Renal cortical epithelial cell (primary cell): Measurements from ENCODE around the gene SEMA3G. TPM values are rescaled to one million over a fixed set of nuclear protein-coding genes. Genes with fewer than 3 reads are reported as not detected.

Experiments used
- DNase-seq: peaks from one replicate; pipeline ENCODE4 v3.0.0-alpha.2; 2011; ENCODE audit warnings: low read depth
- total RNA-seq: library from RNA; depleted of rRNA; stranded (reverse); fragments of >200 nt; gene quantifications from 2 replicates; pipeline ENCODE4 v1.2.3, GENCODE V29; 2014

The SEMA3G gene
- total RNA-seq, 1 donor from 2014 or later: 0.05 TPM

- no peak for DNase-seq
Measured at GRCh38 chr3:52439426-52440248, 5.3 kb downstream of the SEMA3G start.

DNA sequence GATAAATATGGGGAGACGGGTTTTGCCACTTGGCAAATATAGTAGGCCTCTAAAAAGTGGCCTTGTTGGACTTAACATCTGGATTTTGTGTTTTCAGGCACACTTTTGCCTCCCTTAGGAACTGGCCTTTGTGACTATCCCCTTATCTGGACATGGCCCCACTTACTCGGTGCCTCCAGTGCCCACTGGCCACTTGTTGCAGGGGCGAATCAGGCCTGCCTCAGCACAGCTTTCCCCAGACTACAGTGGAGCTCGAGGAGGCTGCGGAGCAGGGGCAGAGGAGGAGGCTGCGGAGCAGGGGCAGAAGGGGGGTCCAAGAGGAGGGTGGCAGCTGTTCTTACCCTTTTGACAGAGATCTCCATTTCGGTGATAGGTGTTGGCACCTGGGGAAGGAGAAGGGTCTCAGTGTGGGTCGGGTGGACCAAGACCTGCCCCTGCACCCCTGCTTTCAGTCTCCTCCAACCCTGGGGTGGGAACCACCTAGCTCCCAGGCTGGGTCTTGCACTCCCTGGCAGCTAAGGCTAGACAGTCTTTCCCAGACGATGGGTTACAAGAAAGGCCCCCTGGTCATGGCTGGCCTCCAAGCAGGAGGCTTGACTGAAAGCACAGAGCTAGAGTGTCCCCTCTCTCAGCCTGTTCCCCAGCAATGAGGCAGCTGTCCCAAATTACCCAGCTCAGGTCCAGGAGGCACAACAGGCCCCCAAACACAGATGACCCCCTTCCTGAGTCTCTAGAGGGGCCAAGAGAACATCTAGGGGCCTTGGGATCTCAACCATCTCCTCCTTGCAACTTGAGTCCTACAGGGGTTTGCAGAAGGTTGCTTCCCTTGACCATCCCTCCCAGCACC, 6.1 kb downstream of the SEMA3G start:
- DNase-seq: no peak

GRCh38 chr3:52438104-52438376, 6.9 kb downstream of the SEMA3G start:
- DNase-seq: no peak

GRCh38 chr3:52437326-52438103, 7.4 kb downstream of the SEMA3G start:
- DNase-seq: no peak

GRCh38 chr3:52436500-52437149, 8.3 kb downstream of the SEMA3G start:
- DNase-seq: no peak

- no peak for DNase-seq
Measured at GRCh38 chr3:52435246-52436101, 9.4 kb downstream of the SEMA3G start.

DNA sequence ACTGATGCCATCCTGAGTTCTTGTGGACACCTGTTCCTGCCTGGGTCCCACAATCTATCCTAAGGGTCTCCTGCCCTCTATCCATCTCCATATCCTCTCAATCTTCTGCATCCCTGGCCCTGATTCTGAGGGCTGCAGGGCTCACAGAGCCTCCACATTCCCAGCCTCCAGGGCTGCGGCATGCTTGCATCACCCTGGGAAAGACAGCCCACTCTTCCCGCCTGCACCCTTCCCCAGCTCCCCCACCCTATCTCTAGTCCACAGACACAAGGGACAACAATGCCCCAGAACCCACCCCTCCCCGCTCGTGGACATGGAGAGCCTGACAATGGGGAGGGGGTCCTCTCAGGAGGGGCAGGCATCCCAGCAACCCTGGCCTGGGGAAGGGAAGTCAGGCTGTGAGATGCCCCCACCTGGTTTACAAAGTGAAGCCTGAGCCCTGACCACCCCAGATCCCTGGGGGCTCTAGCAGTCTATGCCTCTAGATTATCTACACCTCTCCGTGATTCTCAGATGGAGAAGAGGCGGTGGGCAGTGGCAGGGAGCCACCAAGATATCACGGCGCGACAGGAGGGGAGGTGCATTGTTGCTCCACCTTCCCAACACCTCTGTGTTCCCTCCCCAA, 10.3 kb downstream of the SEMA3G start:
- DNase-seq: no peak

- DNase-seq: no peak
Measured at GRCh38 chr3:52433996-52434479, 10.9 kb downstream of the SEMA3G start.

DNA sequence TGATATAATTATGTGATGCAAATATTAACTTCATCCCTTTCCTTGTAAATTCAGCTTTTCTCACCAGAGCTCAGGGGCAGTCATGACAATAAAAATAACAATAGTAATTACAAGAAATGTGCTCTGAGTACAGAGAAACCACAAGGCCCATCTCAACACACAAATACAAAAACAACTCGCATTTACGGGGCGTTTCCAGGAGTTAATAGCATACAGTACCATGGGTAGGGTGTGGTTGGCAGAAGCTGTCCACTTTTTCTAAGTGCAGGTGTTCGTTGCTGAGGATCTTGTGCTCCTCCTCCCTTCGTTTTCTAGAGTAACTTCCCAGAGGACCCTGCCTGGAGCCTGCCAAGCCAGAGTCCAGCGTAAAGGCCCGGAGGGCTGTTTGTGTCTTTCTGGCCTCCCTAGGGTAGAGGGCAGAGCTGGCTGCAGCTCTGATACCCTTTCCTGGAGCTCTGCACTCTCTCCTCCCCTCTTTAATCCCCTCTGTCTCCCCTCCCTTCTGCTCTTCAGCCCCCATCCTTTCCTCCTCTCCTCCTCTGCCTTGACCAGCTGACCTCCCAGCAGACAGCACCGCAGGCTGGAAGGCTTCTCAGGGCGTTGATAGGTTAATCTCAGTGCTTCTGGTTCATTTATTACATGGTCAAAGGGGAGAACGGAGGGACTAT, 11.4 kb downstream of the SEMA3G start:
- no peak for DNase-seq

- no peak for DNase-seq
Measured at GRCh38 chr3:52432691-52433141, 12.2 kb downstream of the SEMA3G start.

GRCh38 chr3:52432225-52432624, 12.7 kb downstream of the SEMA3G start:
- DNase-seq: no peak

DNA sequence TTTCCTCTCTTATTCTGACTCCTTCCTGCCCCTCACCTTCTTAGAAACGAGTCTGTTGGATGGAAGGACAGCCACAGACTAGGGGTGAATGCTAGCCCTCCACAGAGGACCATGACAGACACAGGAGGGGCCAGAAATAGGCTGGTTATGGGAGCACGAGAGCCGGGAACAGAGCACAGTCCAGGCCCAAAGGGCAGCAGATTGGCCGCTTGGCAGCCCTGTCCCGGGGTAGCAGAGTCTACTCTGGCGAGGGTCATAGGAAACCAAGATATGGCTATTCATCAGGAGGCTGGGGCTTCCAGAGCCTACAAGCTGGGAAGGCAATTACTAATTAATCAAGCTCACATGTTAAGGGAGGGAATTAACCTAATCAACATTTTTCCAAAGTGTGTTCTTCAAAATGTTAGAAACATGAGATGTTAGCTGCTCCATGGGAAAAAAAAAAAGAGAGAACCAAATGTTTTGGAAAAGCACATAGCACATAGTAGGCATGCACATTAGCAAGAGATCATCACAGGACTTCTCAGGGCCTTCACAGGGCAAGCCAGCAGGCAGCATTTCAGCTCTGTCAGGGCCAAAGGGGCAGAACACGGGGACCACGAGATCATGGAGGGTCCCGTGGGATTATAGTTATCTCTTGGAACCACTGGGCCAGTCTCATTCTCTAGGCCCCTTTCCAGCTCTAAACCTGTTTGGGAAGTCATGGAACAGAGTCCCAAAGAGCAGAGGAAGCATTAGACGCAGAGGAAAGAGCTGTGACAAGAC, 13.3 kb downstream of the SEMA3G start:
- no peak for DNase-seq

- DNase-seq: no peak
Measured at GRCh38 chr3:52430416-52430810, 14.5 kb downstream of the SEMA3G start.

DNA sequence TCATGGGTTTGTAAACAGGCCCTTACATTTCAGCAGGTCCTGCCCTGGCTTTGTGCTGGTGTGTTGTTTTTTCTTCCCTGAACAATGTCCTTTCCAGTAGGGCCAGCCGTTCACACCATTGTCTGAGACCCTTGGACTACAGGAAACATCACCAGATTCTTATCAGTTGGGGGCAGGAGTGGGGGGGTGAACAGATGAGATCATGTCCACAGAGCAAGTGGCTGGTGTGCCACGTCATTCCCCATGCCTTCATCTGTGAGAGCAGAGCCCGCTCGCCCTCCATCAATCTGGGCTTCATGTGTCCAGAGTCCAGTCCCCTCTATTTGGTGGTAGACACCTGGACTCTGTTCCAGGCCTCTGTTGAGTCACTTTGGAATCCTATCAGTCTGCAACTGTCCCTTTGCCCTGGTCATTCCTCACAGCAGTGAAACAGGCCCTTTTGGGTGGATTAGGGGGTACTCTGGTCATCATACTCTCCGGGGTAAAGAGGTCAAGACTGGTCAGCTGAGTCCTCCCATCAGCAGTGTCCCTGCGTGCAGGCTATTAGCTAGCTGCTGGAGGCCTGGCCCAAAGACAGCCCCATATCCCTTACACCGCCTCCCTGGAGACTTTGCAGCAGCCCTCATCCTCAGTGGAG, 15.0 kb downstream of the SEMA3G start:
- no peak for DNase-seq

- no peak for DNase-seq
Measured at GRCh38 chr3:52429031-52429430, 15.9 kb downstream of the SEMA3G start.

GRCh38 chr3:52428151-52429005, 16.5 kb downstream of the SEMA3G start:
- DNase-seq: peak; percentile 71

DNA sequence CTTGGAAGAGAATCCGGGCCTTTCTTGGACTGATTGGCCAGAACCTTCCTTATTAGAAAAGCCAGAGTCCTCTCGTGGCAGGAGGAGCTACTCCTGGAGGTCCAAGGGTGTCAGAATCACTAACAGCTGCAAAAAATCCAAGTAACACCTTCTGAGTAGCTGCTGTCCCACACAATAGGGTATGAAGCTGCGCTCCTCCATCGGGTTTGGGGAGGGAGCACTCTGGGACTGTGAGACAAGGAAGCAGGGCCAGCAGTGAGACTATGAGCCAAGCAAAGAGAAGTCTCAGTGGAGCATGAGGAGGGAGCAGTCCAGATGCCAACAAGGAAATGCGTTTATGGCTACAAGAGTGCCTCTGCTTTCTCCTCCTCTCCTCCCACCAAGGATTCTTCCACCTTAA, 21.7 kb downstream of the SEMA3G start:
- DNase-seq: no peak
